ENCODE data around the gene KIF4A.

GRCh38 chrX:70439016-70439415, 149.1 kb downstream of the KIF4A start:
- no peak for TF ChIP-seq CTCF (optimal IDR thresholded peaks at IDR 0.05 in 1 of 3, IDR thresholded peaks at IDR 0.05 in 1 of 3, conservative IDR thresholded peaks at IDR 0.05 in 1 of 3; ENCODE audit: extremely low read depth in 1 of 3, insufficient read depth in 2 of 3, low read length in 3 of 3)
- no peak for TF ChIP-seq EZH2 (IDR thresholded peaks at IDR 0.05; ENCODE audit: low read length)
